Cerebellar nuclear complex (tissue), 1 donor: ENCODE data around the gene PRX.
A peak's percentile ranks its signal among the peaks of the same experiment; 100 is the strongest.
"Not testable (repeated sequence)": the region's sequence is repeated elsewhere in the genome, so short reads cannot be mapped to it uniquely, and the experiment has no call there.

Experiments
- DNase-seq, 2 experiments: peaks; one replicate each; lab custom pipeline; 2025; lab: John Stamatoyannopoulos, UW

PRX gene

DNA sequence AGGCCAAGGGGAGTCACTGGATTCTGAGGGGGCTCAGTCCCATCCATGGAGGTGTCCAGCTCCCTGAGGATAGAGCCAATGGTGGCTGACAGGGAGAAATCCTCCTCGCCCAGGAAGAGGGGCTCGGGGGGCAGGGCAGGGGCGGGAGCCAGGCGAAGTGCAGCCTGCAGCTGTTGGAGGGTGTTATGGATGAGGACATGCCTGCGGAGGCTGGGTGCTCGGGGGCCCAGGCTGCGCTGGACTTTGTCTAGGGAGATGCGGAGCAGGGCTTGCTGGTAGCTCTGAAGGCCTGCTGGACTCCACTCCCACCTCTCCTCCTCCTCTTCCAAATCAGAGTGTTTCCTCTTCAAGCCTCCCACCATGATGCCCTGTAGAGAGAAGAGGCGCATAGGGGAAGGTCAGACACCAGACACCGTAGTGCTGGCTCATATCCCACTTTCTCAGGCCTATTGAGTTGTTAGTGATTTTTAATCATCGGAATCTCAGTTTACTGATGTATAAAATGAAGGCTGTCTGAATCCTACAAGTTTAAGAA lies 28.6 kb upstream of the PRX start:
- DNase-seq, result no peak

DNA sequence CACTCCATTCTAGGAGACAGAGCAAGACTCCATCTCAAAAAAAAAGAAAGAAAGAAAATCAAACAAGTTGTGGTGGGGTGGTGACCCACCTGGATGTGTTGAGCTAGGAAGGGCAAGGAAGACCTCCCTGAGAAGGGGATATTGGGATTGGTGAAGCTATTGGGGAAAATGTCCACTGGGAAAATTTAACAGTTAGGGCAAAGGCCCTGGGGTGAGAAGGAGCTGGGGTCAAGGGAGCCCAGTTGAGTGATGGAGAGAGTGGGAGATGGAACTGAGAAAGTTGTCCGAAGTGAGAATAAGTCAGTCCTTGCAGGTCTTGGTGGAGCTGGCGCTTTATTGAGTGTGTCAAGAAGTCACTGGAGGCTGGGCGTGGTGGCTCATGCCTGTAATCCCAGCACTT lies 25.1 kb upstream of the PRX start:
- no peak for DNase-seq

DNA sequence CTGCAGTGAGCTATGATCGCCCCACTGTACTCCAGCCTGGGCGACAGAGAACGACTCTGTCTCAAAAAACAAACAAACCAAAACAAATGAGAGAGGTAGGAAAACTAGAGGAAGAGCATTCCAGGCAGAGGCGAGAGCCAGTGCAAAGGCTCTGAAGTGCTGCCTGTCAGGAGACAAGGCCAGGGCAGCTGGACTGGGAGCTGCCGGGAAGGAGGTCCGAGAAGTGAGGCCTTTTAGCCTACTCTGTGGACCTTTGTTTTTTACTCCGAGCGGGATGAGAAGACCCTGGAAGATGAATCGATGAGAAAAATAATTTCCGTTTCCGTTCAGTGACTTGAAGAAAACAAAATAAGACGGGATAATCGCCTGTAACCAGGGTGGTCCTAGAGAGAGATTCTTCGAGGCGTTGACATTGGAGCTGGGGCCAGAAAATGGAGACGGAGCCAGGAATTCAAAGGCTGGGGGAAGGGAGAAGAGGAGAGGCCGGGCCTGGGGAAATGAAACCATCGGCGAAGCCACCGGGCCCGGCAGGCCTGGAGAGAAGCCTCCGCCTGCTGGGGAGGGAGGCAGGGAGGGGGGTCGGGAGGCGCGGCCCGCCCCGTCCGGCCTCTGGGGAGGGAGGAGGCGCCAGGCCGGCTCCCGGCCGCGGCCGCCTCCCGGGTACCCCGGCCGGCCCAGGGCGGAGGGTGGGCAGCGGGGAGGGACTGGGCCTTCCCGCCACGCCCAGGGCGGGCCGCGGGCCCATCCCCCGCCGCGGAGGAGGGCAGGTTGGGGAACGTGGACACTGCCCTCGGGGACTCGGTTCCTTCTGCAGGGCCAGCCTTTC lies 20.4 kb upstream of the PRX start:
- peak in 1 of 2 experiments; percentile 5 for DNase-seq

DNA sequence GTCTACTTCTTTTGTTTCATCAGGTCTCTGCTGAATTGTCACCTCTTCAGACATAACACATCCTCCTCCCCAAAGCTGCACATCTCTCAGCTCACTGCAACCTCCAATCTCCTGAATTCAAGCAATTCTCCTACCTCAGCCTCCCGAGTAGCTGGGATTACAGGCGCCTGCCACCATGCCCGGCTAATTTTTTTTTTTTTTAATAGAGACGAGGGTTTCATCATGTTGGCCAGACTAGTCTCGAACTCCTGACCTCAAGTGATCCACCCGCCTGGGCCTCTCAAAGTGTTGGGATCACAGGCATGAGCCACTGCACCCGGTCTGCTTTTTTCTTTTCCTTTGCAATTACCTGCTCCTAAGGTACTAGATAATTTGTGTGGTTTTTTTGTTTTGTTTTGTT lies 19.6 kb upstream of the PRX start:
- DNase-seq, result not testable (repeated sequence)

DNA sequence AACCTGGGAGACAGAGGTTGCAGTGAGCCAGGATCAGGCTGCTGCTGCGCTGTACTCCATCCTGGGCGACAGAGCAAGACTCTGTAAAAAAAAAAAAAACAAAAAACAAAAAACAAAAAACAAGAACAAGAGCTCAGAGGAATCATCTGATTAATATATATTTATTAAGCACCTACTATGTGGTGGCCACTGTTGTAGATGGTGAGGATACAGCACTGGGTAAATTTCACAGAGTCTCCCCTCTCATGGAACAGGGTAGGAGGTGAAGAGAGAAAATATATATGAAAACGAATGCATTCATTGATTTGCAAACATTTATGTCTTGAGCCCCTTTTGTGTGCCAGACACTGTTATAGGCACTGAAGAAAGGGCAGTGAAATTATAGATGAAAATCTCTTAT lies 18.5 kb upstream of the PRX start:
- DNase-seq, result no peak

DNA sequence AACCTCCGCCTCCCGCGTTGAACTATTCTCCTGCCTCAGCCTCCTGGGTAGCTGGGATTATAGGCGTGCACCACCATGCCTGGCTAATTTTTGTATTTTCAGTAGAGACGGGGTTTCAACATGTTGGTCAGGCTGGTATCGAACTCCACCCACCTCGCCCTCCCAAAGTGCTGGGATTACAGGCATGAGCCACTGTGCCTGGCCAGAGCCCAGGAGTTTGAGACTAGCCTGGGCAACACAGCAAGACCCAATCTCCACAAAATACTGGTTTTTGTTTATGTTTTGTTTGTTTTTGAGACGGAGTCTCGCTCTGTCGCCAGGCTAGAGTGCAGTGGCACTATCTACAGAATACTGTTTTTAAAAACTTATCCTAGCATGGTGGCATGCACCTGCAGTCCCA lies 17.1 kb upstream of the PRX start:
- DNase-seq, result not testable (repeated sequence)

DNA sequence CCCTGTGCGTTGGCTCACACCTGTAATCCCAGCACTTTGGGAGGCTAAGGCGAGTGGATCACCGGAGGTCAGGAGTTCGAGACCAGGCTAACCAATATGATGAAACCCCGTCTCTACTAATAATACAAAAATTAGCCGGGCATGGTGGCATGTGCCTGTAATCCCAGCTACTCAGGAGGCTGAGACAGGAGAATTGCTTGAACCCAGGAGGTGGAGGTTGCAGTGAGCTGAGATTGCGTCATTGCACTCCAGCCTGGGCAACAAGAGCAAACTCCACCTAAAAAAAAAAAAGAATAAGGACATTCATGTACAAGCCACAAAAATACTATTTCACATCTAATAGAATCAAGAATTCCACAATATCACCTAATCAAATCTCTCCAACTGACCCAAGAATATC lies 15.0 kb upstream of the PRX start:
- DNase-seq, result not testable (repeated sequence)

DNA sequence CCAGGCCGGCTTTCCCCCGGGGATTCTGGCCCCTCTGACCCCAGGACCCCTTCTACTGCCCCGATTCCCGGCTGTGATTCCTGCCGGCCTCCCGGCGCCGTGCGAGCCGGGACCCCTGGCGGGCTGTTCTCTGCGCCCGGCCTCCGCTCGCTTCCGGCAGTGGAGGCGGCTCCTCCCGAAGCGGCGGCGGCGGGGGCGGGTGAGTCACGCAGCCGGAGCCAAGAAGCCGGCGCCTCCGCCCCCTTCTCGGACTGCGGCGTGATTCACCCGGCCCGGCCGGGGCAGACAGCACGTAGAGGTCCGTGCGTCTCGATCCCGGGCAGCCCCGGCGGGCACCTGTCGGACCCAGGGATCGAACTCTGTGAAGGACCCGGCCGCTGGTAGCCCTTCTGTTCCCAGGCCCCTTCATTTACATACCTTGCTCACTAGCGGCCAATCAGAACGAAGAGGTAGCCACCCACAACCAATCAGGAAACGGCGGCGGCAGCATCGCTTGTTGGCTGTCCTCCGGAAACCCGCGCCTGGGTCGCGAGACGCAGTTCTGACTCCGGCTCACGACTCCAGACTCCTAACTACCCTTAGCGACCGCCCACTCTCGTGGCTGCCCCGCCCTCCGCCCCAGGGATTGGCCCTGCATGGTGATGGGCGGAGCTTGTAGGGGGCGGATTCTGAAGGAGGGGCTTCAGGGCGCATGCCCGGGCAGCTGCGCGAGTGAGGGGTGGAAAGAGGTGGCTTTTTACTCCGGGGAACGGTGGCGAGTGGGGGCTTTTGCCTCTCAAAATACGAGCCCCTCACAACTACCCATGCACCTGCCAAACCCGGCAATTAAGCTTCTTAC lies 12.5 kb upstream of the PRX start, which contains the start of gene SERTAD1:
Gene SERTAD1 (minus strand): TSS at position 543 of the 838 bp plus-strand sequence. CDS start 2,446 bp downstream, outside the sequence.
- peak; percentile 98 to 99 for DNase-seq

DNA sequence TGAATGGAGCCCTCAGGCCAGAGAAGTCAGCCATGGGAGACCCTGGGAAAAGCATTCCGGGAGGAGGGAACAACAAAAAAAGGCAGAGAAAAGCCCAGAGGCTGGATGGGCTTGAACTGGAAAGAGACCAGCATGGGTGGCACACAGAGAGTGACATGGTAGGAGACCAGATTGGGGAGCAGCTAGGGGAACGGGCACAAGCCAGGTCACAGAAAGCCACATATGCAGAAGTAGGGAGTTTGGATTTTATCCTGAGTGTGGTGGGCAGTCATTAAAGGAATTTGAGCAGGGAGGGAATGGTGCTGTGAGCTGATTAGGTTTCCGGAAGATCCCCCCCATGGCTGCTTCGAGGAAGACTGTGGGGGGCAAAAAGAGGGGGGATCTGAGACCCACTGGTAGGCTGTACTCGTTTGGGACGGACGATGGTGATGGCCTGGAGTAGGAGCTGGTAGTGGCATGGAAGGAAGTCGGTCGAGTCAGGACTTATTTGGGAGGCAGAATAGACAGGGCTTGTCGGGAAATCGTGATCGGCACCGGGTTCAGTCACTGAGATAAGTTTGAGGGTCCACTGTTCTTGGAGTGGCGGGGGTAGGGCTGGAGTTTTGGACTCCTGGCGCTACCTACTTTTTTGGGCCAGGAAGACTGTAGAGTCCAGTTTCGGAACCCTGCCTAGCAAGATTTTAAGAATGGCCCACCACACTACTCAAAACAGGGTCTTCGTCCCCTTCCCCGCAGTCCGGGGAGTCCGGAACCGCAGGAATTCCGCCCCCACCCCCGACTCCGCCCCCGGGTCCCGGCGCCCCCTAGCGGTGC lies 11.7 kb upstream of the PRX start:
- DNase-seq, result no peak

DNA sequence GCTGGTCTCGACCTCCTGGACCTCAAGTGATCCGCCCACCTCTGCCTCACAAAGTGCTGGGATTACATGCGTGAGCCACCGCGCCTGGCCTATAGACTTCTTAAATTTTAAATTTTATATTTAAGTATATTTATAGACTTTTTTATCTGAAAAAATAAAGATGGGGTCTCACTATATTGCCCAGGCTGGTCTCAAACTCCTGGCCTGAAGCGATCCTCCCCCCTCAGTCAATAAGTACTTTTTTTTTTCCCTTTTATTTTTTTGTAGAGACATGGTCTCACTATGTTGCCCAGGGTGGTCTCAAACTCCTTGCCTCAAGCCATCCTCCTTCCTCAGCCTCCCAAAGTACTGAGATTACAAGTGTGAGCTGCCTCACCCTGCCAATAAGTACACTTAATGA lies 10.8 kb upstream of the PRX start:
- no peak for DNase-seq

DNA sequence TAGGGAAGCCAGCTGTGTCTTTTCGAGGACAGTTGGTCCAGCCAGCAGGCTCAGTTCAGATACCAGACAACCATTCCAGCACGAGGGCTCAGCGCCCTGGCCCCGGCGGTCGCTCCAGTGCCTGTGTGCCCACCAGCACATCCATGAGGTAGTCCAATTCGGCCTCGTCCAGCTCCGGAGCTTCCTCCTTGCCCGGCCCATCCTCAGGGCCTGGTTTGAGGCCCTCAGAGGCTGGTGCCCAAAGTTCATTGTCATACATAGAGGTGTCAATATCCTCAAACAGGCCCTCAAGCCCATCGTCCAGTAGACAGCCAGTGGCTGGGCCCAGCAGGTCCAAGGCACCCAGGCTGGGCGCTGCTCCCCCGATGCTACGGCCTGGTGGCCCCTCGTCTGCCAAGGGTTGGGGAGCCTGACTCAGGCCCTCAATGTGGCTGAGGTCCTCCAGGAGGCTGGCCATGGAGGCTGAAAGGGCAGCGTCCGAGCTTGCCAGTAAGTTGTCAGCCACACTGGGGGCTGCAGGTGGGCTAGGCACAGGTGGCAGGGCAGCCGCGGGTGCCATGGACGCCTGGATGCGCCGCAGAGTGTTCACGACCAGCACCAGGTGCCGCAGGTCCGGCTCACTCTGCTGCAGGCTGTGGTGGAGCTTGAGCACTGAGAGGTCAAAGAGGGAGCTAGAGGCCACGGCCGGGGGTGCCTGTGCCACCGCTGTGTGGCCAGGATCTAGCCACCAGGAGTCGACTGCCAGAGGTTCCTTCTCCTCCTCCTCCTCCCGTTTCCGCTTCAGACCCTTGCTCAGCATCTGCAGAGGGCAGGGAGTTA lies 9.8 kb upstream of the PRX start:
- DNase-seq, result no peak

DNA sequence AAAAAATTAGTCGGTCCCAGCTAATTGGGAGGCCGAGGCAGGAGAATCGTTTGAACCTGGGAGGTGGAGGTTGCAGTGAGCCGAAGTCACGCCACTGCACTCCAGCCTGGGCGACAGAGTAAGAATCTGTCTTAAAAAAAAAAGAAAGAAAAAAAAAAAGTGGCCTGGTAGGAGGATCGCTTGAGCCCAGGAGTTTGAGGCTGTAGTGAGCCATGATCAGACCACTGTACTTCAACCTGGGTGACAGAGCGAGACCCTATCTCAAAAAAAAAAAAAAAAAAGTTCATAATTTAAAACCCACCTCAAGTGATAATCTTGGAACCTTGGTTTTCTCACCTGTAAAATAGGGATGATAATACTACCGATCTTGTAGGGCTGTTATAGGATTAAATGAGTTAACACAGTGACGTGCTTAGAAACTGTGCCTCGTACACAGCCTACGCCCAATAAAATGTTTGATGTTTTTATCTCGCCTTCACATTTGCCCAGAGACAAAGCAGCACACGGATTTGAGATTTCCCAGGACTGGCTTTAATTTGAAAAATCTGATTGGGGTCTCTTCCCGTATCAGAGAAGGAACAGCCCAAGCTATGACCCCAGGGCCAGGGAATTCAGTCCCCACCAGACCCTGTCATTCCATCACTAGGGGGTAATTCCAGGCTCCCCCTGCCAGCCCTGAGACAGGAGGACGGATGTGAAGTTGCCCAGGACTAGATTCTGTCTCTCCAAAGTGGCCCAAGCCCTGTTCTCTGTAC lies 9.0 kb upstream of the PRX start:
- no peak for DNase-seq

DNA sequence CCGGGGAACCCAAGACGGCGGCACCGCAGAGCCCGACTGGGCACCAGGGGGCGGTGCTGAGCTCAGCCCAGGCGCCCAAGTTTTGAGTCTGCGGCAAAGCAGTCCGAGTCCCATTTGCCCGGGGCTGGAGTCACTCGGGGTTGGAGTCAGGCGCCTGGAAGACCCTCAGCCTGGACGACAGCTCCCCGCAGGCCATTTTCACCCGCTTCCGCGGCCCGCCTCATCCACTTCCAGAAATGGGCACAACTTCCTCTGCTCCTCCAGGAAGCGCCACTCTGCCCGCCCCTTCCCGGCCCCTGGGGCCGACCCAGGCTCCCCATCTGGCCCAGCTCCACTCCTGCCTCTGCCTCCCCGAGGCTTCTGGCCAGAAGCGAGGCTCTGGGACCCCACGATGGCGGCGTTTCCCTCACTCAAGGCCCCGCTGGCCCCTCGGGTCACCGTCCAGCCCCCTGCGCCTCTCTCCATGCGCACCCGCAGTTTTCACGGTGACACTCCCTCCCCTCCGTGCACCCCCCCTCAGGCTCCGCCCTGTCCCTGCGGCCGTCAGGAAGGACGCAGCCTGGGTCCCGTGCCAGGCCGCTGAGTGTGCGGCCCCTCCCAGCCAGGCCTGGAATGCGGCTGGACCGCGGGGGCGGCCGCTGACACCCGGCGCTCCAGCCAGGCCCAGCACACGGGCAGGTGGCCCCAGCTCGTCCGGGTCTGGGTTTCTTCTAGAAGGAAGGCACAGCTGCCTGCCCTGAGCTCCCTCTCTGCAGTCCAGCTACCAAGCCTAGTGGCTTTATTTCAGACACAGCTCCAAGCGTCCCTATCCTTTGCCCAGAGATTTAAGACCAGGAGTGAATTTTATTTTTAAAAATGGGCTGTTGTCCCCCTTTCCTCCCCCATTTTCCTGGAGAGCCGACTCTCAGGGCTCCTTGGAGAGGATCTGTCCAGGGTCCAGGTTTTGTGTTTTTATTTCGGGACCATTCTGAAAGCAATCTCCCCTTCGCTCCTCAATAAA lies 7.9 kb upstream of the PRX start:
- DNase-seq, result peak; percentile 45 to 68

DNA sequence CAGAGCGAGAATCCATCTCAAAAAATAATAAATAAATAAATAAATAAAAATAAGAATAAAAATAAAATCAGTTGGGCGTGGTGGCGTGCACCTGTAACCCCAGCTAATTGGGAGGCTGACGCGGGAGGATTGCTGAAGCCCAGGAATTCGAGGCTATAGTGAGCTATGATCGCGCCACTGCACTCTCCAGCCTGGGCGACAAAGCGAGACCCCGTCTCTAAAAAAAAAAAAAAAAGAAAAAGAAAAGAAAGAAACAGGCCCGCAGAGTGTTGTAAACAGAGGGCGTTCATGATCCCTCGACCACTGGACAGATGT lies 7.2 kb upstream of the PRX start:
- no peak for DNase-seq

DNA sequence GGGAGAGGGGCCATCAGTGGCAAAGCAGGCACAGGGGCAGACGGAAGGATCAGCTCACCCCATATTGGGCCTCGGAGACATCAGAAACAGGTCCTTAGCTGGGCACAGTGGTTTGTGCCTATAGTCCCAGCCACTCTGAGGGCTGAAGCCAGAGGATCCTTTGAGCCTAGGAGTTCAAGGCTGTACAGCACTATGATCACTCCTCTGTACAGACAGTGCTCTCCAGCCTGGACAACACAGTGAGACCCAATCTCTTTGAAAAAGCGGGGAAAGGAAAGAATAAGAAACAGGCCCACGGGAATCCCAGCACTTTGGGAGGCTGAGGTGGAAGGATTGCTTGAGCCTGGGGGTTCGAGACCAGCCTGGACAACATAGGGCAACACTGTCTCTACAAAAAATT lies 6.6 kb upstream of the PRX start:
- DNase-seq, result no peak

DNA sequence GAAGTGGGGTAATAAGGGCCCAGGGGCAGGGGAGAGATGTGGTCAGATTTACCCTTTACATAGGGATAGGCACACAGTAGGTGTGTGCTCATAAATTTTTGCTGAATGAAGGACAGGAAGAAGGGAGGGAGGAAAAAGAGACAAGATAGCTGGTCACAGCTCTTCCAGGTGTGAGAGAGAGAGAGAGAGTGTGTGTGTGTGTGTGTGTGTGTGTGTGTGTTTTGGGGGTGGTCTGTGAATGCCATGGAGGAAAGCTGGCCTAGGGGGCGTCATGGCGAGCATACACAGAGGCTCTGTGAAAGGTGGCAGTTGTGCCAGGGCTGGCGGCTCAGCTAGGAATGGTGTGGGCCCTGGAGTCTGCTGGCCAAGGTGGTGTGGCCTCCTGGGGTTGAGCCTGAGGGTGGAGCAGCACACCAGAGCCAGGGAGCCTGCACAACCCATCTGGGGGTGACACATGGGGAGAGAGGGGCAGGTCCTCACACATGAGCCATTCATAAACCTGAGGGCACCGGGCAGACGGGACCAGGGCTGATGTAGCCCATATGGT lies 6.0 kb upstream of the PRX start:
- no peak for DNase-seq

DNA sequence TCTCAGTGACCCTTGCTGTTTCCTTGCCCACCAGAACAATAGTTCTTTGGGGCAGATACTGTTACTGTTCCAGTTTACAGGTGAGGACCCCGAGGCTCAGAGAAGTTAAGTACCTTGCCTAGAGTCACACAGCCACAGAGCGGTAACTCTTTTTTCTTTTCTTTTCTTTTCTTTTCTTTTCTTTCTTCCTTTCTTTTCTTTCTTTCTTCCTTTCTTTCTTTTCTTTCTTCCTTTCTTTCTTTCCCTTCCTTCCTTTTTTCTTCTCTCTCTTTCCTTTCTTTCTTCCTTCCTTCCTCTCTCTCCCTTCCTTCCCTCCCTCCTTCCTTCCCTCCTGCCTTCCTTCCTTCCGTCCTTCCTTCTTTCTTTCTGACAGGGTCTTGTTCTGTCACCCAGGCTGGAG lies 4.9 kb upstream of the PRX start:
- DNase-seq, result no peak

DNA sequence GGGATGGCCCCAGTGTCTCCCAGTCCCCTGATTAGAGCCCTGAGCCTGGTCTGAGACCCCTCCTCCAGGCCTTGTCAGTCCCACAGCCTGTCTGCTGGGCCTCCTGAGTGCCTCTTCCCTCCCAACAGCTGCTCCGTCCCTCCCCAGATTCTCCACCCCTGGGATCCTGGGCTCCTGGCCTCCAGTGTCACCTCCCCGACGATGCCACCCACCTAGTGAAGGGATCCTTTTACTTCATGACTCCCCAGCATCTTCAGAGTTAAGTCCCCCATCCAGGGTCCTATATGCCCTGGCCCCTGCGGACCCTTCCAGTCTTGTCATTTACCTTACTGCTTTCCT lies 4.4 kb upstream of the PRX start:
- DNase-seq, result no peak
